Esophagus (tissue), 2 donors: Measurements from ENCODE around the gene TMC8. TPM values are rescaled to one million over a fixed set of nuclear protein-coding genes. Genes with fewer than 3 reads are reported as not detected.
"Not testable (repeated sequence)": the region's sequence is repeated elsewhere in the genome, so short reads cannot be mapped to it uniquely, and the experiment has no call there.

ENCODE experiments used
- H3K27ac ChIP-seq, 2 donors: one replicate each; pipeline ENCODE4 v1.5.1; 2013; ENCODE audit warnings: low read depth in 2 of 2, mild to moderate bottlenecking in 2 of 2, inconsistent platforms in 1 of 2, low read length in 1 of 2, moderate library complexity in 1 of 2
- H3K27me3 ChIP-seq, 2 donors: one replicate each; pipeline ENCODE4 v1.6.1; 2013; ENCODE audit warnings: low read length in 2 of 2, control low read depth in 1 of 2, mild to moderate bottlenecking in 1 of 2; ENCODE audit not compliant: insufficient read depth in 2 of 2, control insufficient read depth in 1 of 2
- H3K36me3 ChIP-seq, 2 donors: one replicate each; pipeline ENCODE4 v1.6.1; 2013; ENCODE audit warnings: low read length in 1 of 2; ENCODE audit not compliant: control insufficient read depth in 2 of 2, insufficient read depth in 2 of 2
- H3K4me1 ChIP-seq, 2 donors: one replicate each; pipeline ENCODE4 v1.6.1; 2013; ENCODE audit warnings: low read length in 1 of 2; ENCODE audit not compliant: control insufficient read depth in 2 of 2, insufficient read depth in 2 of 2
- H3K4me3 ChIP-seq, 2 donors: one replicate each; pipeline ENCODE4 v1.5.1; 2013; ENCODE audit warnings: low read length in 2 of 2, mild to moderate bottlenecking in 2 of 2, low read depth in 1 of 2, moderate library complexity in 1 of 2
- H3K9me3 ChIP-seq, 2 donors: one replicate each; pipeline ENCODE4 v1.6.1; 2013; ENCODE audit warnings: mild to moderate bottlenecking in 2 of 2, low read depth in 1 of 2, low read length in 1 of 2, moderate library complexity in 1 of 2; ENCODE audit not compliant: control insufficient read depth in 2 of 2, insufficient read depth in 1 of 2
- WGBS, 2 donors: extraction: QIAGEN DNeasy Blood & Tissue Kit; methylation state at CpG; one replicate each; pipeline ENCODE4 v1.1.7; 2013; 5-methylcytosine and 5-hydroxymethylcytosine counted together
- polyA plus RNA-seq, 2 donors: library from polyadenylated mRNA; stranded (reverse); fragments of 200-250 nt; gene quantifications; one replicate each; pipeline ENCODE4 v1.2.3, GENCODE V29; 2013
- donor health status: healthy with polysubstance abuse.
- donor health status: Bipolar disorder and iron deficiency.

Gene TMC8
- polyA plus RNA-seq, 2 donors, result 2.1 to 6.1 TPM

GRCh38 chr17:78168242-78168902 lies 37.8 kb downstream of the TMC8 start, which contains the start of gene SYNGR2:
Gene SYNGR2, plus strand, starts transcription at chr17:78168581. Its CDS starts 36 bp downstream, at chr17:78168617.
- 0 to 1% methylated on average over 66 to 84 of the region's 84 CpGs for WGBS, 2 donors
- H3K9me3 ChIP-seq, result no peaks in the 10 kb centered on the region
- H3K4me1 ChIP-seq, result peaks cover 6 to 32% of the 10 kb centered on the region in 2 donors
- peaks cover 0 to 21% of the 10 kb centered on the region in 2 donors for H3K36me3 ChIP-seq
- H3K4me3 ChIP-seq, result peak within 1 kb of the TSS; percentile 85
- peak within 1 kb of the TSS; percentile 88 to 91 for H3K27ac ChIP-seq
- H3K27me3 ChIP-seq, result no peaks in the 10 kb centered on the region

- Histone ChIP-seq H3K4me1 (peaks cover 6 to 36% of the 10 kb centered on the region in 2 donors), H3K27ac (peak overlapping the region; percentile 88 to 91), H3K36me3 (peaks cover 0 to 21% of the 10 kb centered on the region in 2 donors)
These were observed 38.6 kb downstream of the TMC8 start for GRCh38 chr17:78168903-78169793.

DNA sequence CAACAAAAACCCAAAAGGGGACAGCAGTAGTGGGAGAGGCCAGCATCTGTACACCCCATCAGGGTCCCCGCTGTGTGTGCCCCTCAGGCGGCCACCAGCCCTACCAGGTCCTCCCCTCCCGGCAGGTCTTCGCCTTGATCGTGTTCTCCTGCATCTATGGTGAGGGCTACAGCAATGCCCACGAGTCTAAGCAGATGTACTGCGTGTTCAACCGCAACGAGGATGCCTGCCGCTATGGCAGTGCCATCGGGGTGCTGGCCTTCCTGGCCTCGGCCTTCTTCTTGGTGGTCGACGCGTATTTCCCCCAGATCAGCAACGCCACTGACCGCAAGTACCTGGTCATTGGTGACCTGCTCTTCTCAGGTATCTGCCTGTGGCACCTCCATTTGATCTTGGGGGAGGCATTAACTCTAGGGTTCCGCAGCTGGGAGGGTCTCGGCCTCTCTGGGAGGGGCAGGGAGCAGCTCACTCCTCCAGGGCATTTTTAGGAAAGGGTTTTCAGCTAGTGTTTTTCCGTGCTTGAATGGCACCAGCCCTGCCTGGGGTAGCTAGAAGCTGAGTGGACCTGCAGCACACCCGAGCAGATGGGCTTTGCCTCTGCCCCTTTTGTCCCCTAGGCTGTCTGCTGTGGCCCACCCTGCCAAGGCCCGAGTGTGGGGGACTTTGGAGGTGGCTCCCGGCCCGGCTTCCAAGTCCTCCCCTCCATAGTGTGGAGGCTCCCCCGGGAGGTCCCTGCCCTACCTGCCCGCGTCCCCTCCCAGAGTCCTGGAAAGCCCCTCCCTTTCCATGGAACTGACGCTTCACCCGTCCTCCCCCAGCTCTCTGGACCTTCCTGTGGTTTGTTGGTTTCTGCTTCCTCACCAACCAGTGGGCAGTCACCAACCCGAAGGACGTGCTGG lies 40.4 kb downstream of the TMC8 start:
- no peak overlapping the region for H3K4me3 ChIP-seq
- no peaks in the 10 kb centered on the region for H3K9me3 ChIP-seq
- peaks cover 10 to 53% of the 10 kb centered on the region in 2 donors for H3K4me1 ChIP-seq
- peaks cover 0 to 21% of the 10 kb centered on the region in 2 donors for H3K36me3 ChIP-seq
- WGBS, 2 donors, result 80 to 83% methylated on average over 31 of the region's 31 CpGs
- peak overlapping the region in 1 of 2 donors; percentile 26 for H3K27ac ChIP-seq
- no peaks in the 10 kb centered on the region for H3K27me3 ChIP-seq

More at GRCh38 chr17:78168903-78169793, 38.6 kb downstream of the TMC8 start:
- WGBS, 2 donors, result 4 to 6% methylated on average over 34 to 38 of the region's 38 CpGs
- no peaks in the 10 kb centered on the region for H3K27me3 ChIP-seq
- no peaks in the 10 kb centered on the region for H3K9me3 ChIP-seq
- H3K4me3 ChIP-seq, result peak overlapping the region; percentile 85

- H3K27ac ChIP-seq, result peak overlapping the region; percentile 87 to 92
- H3K4me3 ChIP-seq, H3K9me3 ChIP-seq, H3K27me3 ChIP-seq: not testable (repeated sequence)
- peaks cover 10 to 55% of the 10 kb centered on the region in 2 donors for H3K4me1 ChIP-seq
- peaks cover 0 to 21% of the 10 kb centered on the region in 2 donors for H3K36me3 ChIP-seq
- 75 to 80% methylated on average over 19 of the region's 19 CpGs for WGBS, 2 donors
These were observed 41.1 kb downstream of the TMC8 start for GRCh38 chr17:78171591-78172248.

- Histone ChIP-seq H3K27me3 (no peaks in the 10 kb centered on the region), H3K4me1 (peaks cover 10 to 56% of the 10 kb centered on the region in 2 donors), H3K36me3 (peaks cover 0 to 21% of the 10 kb centered on the region in 2 donors), H3K27ac (peak overlapping the region; percentile 87 to 92), H3K9me3 (no peaks in the 10 kb centered on the region), H3K4me3 (no peak overlapping the region)
- WGBS, 2 donors, result 35 to 42% methylated on average over 19 of the region's 19 CpGs
These were observed 41.9 kb downstream of the TMC8 start for GRCh38 chr17:78172249-78173051.

DNA sequence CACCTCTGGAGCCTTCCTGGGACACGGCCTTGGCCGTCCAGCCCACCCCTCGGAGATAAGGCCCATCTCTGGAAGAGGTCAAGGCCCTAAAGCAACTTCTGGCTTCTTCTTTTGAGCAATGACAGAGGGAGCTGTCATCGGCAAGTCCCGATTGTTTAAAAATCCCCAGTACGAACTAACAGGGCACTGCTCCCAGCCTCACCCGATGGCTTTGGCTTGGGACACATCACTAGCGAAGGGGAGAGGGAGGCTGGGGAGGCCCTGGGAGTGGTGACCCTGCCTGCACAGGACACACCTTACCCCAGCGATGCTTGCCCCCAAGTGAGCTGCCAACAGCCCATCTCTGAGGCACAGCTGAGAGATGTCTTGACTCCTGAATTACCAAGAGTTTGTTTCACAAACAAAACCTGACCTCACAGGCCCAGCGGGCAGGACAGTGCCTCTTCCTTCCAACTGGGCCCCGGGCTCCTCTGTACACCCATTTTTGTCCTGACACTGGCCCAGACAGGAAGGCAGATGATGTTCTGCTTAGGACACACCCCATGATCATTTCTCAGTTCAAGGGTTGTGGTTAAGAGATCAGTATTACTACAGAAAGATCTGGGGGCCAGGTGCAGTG lies 42.6 kb downstream of the TMC8 start:
- WGBS, 2 donors, result 47 to 51% methylated on average over 11 of the region's 11 CpGs

GRCh38 chr17:78174346-78174869 lies 43.8 kb downstream of the TMC8 start:
- H3K9me3 ChIP-seq, result no peaks in the 10 kb centered on the region
- peak overlapping the region; percentile 87 to 92 for H3K27ac ChIP-seq
- 29% methylated on average over 15 of the region's 15 CpGs for WGBS, 2 donors
- peaks cover 6 to 52% of the 10 kb centered on the region in 2 donors for H3K4me1 ChIP-seq
- peaks cover 0 to 24% of the 10 kb centered on the region in 2 donors for H3K36me3 ChIP-seq
- H3K4me3 ChIP-seq, result peak overlapping the region in 1 of 2 donors; percentile 6
- no peaks in the 10 kb centered on the region for H3K27me3 ChIP-seq

More for the DNA sequence above, 42.6 kb downstream of the TMC8 start:
- H3K27ac ChIP-seq, result peak overlapping the region; percentile 87 to 92
- H3K27me3 ChIP-seq, result no peaks in the 10 kb centered on the region
- H3K4me3 ChIP-seq, result no peak overlapping the region
- H3K4me1 ChIP-seq, result peaks cover 10 to 54% of the 10 kb centered on the region in 2 donors
- H3K36me3 ChIP-seq, result peaks cover 0 to 21% of the 10 kb centered on the region in 2 donors
- no peaks in the 10 kb centered on the region for H3K9me3 ChIP-seq
